Mucosa of descending colon (tissue), 3 donors: ENCODE measurements around the gene MNDA. TPM values are rescaled to one million over a fixed set of nuclear protein-coding genes. Genes with fewer than 3 reads are reported as not detected.
A peak's percentile ranks its signal among the peaks of the same experiment; 100 is the strongest.

Source experiments
- ATAC-seq: fragments of 200-7000 bp; cut with Tn5 transposase; one replicate; pipeline ENCODE4 v1.9.1; 2020; ENCODE audit warnings: mild to moderate bottlenecking, moderate library complexity
- DNase-seq, 3 donors: peaks; one replicate each; pipeline ENCODE4 v3.0.0-alpha.2; 2020
- H3K36me3 ChIP-seq: fragments of 200-600 bp; one replicate; pipeline ENCODE4 v1.8.0; 2021; ENCODE audit warnings: low read depth, mild to moderate bottlenecking
- H3K4me1 ChIP-seq: fragments of 200-600 bp; one replicate; pipeline ENCODE4 v1.8.0; 2021; ENCODE audit warnings: low read depth, mild to moderate bottlenecking
- H3K4me3 ChIP-seq: fragments of 200-600 bp; one replicate; pipeline ENCODE4 v1.8.0; 2021; ENCODE audit warnings: mild to moderate bottlenecking
- H3K9me3 ChIP-seq: fragments of 200-600 bp; one replicate; pipeline ENCODE4 v1.8.0; 2021; ENCODE audit warnings: mild to moderate bottlenecking
- intact Hi-C, 2 donors: fragments of 100-400 bp; cut with DNase I in 1 of 2; cut with micrococcal nuclease in 1 of 2; formaldehyde crosslinking; loops; one replicate each; pipeline versions ENCODE4 v1.11.0 to v1.11.1; 2022; cut with DNase I, micrococcal nuclease
- long read RNA-seq, 2 donors: library from polyadenylated mRNA; unstranded; transcript quantifications; one replicate each; pipeline ENCODE4 v2.0.0, GENCODE V29; 2019 to 2021
- total RNA-seq, 3 donors: library from RNA; stranded (reverse); fragmentation: NEBNext Ultra II Directional in 2 of 3; extraction: Animal tissue kit (Norgen Biotek cat#: 25700) in 2 of 3; gene quantifications; one replicate each; pipeline versions ENCODE4 v1.2.1 to v1.2.4, GENCODE V29; 2021 to 2023
- TF ChIP-seq, protein P1 (sequence below): fragments of 200-600 bp; IDR thresholded peaks from one replicate; pipeline ENCODE4 v1.8.0; 2022; ENCODE audit warnings: antibody characterized with exemption, mild to moderate bottlenecking
- donor health status: DM: no; HTN: no; CAD: no; lungs with moderate emphysema.
- donor health status: DM: no; HTN: no; CAD: no.
- donor health status: DM: no; HTN: yes; CAD: no.

Gene MNDA
- 1 to 10 TPM; 1.2 to 5.7 (median 3.8) TPM for total RNA-seq
- long read RNA-seq, donor 1, partial matches to known transcripts: 0 of 1 reads
- long read RNA-seq, donor 1, other reads (novel, unspliced or antisense): 0 of 1 reads
- long read RNA-seq, donor 2, partial matches to known transcripts: 2 of 2 reads
- long read RNA-seq, donor 2, other reads (novel, unspliced or antisense): 0 of 2 reads

DNA sequence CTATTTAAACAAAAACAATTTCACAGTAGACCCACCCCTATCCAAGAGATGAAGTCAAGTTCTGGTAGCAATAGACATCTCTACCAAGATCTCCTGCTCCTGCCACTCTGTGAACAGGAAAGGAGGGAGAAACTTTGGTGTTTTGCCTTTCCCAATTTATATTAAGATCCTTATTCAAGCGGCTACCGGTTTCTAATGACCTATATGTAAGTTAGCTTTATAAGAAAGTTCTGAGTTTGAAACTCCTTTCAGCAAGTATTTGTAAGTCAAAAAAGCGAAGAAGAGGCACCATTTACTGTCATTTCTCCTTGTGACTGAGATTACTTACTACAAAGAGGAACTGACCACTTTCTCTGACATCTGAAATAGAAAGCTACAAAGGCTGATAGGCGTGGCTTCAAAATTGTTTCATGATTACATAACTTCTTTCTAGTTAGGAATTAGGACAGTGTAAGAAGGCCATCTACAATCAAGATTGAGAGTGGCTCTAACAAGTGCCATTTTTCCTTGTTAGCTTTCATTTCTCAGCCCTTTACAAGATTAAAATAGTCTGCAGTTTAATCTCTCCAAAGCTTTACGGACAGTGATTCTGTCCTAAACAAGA lies at the start of gene MNDA:
Gene MNDA, plus strand, starts transcription at position 448 of the 604 bp plus-strand sequence. CDS start 10,803 bp downstream, outside the sequence.
- no peaks in the 10 kb centered on the region for H3K4me1 ChIP-seq
- no peak within 1 kb of the TSS for H3K4me3 ChIP-seq
- H3K9me3 ChIP-seq: peaks cover 16% of the 10 kb centered on the region
- ATAC-seq (peak; percentile 57), DNase-seq (no peak)
- intact Hi-C loops: no loop called here
- TF ChIP-seq, protein P1, sequence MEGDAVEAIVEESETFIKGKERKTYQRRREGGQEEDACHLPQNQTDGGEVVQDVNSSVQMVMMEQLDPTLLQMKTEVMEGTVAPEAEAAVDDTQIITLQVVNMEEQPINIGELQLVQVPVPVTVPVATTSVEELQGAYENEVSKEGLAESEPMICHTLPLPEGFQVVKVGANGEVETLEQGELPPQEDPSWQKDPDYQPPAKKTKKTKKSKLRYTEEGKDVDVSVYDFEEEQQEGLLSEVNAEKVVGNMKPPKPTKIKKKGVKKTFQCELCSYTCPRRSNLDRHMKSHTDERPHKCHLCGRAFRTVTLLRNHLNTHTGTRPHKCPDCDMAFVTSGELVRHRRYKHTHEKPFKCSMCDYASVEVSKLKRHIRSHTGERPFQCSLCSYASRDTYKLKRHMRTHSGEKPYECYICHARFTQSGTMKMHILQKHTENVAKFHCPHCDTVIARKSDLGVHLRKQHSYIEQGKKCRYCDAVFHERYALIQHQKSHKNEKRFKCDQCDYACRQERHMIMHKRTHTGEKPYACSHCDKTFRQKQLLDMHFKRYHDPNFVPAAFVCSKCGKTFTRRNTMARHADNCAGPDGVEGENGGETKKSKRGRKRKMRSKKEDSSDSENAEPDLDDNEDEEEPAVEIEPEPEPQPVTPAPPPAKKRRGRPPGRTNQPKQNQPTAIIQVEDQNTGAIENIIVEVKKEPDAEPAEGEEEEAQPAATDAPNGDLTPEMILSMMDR: no peak
- no peaks in the 10 kb centered on the region for H3K36me3 ChIP-seq

DNA sequence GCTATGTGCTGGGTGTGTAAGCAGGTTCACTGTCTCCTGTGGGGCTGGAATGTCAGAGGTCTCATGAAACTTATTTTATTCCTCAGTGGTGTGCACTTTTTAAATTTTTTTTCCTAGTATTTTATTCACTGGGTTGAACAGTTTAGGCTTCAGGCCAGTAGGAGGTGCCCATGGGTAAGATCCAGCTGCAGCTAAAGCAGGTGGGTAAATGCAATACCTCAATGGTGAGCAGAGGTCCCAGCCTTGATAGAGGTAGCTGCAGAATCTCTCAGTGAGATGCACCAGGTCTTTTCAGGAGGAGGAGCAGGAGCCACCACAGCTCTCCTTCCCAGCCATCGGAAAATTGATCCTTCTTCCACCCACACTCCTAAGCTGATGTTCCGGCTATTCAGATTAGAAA lies 37.5 kb upstream of the MNDA start:
- no peak for ATAC-seq
- no peak for DNase-seq
- TF ChIP-seq, protein P1: no peak

DNA sequence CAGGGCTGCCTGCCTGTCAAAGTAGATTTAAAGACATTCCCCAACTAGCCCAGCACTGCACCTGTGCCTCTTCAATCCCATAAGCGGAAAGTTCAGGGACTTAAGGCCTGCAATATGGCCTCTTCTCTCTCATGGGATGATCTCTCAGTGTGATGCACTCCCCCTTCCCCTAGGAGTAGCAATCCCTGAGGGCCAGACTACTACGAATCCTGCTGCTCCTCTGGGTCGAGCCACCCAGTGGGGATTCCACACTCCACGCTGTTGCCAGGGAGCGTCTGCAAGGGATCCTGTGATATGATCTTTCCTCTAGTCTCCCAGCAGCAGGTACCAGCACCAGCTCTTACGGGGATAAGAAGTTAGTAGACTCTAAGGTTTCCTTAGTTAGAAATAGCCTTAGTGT lies 36.9 kb upstream of the MNDA start:
- no peak for DNase-seq
- intact Hi-C loops: no loop called here
- Histone ChIP-seq H3K4me1 (no peaks in the 10 kb centered on the region), H3K9me3 (no peaks in the 10 kb centered on the region), H3K36me3 (no peaks in the 10 kb centered on the region), H3K4me3 (no peak overlapping the region)
- TF ChIP-seq, protein P1: no peak
- ATAC-seq: no peak

More for the DNA sequence above, 37.5 kb upstream of the MNDA start:
- no peaks in the 10 kb centered on the region for H3K36me3 ChIP-seq
- no peaks in the 10 kb centered on the region for H3K4me1 ChIP-seq
- intact Hi-C loops: no loop called here
- H3K9me3 ChIP-seq: no peaks in the 10 kb centered on the region
- no peak overlapping the region for H3K4me3 ChIP-seq

- Histone ChIP-seq H3K9me3 (no peaks in the 10 kb centered on the region), H3K4me3 (no peak overlapping the region), H3K36me3 (no peaks in the 10 kb centered on the region), H3K4me1 (no peaks in the 10 kb centered on the region)
- intact Hi-C loops: no loop called here
- DNase-seq: no peak
- no peak for ATAC-seq
- TF ChIP-seq, protein P1: no peak
Measured at GRCh38 chr1:158798531-158798930, 32.6 kb upstream of the MNDA start.

- Histone ChIP-seq H3K36me3 (no peaks in the 10 kb centered on the region), H3K9me3 (no peaks in the 10 kb centered on the region), H3K4me1 (no peaks in the 10 kb centered on the region), H3K4me3 (no peak overlapping the region)
- DNase-seq (no peak), ATAC-seq (no peak)
- TF ChIP-seq, protein P1: no peak
- intact Hi-C loops: no loop called here
Measured at GRCh38 chr1:158799689-158800088, 31.5 kb upstream of the MNDA start.
